Natural killer cell treated with Interleukin-12 subunit alpha and Interleukin-12 subunit beta and Interleukin-15 and Interleukin-18, amount 100 ng/mL, for 72 hours (primary cell): Measurements from ENCODE around the gene ITGB7. TPM values are rescaled to one million over a fixed set of nuclear protein-coding genes. Genes with fewer than 3 reads are reported as not detected.
A peak's percentile ranks its signal among the peaks of the same experiment; 100 is the strongest.

Source experiments
- ATAC-seq, 2 donors: fragments of 150-1000 bp; cut with Tn5 transposase in 1 of 2; sonication (Bioruptor Pico), chemical (Tn5 transposase) in 1 of 2; 2 replicates each; pipeline ENCODE4 v1.10.0; 2021
- DNase-seq: peaks from one replicate; pipeline ENCODE4 v3.0.0; 2022; ENCODE audit warnings: low spot score
- H3K27ac Mint-ChIP-seq, 2 donors: 1 replicate in 1 of 2; 2 replicates in 1 of 2; pipeline ENCODE4 v1.8.0; 2022; ENCODE audit warnings: mixed read lengths in 2 of 2, mild to moderate bottlenecking in 1 of 2, moderate library complexity in 1 of 2
- H3K27me3 Mint-ChIP-seq, 2 donors: 1 replicate in 1 of 2; 2 replicates in 1 of 2; pipeline ENCODE4 v1.8.0; 2022; ENCODE audit warnings: mixed read lengths in 2 of 2
- H3K36me3 Mint-ChIP-seq: one replicate; pipeline ENCODE4 v1.8.0; 2022; ENCODE audit warnings: mixed read lengths
- H3K4me1 Mint-ChIP-seq, 2 donors: 1 replicate in 1 of 2; 2 replicates in 1 of 2; pipeline ENCODE4 v1.8.0; 2022; ENCODE audit warnings: low read depth in 2 of 2, mixed read lengths in 2 of 2, mild to moderate bottlenecking in 1 of 2
- H3K4me3 Mint-ChIP-seq: one replicate; pipeline ENCODE4 v1.8.0; 2022; ENCODE audit warnings: mixed read lengths
- H3K9me3 Mint-ChIP-seq: 2 replicates; pipeline ENCODE4 v1.8.0; 2022; ENCODE audit warnings: mixed read lengths
- total RNA-seq, 2 donors: library from RNA; stranded (reverse); gene quantifications; one replicate each; pipeline ENCODE4 v1.2.3, GENCODE V29; 2022

ITGB7 gene
- total RNA-seq, 2 donors from 2014 or later: 53.0 to 81.0 TPM

DNA sequence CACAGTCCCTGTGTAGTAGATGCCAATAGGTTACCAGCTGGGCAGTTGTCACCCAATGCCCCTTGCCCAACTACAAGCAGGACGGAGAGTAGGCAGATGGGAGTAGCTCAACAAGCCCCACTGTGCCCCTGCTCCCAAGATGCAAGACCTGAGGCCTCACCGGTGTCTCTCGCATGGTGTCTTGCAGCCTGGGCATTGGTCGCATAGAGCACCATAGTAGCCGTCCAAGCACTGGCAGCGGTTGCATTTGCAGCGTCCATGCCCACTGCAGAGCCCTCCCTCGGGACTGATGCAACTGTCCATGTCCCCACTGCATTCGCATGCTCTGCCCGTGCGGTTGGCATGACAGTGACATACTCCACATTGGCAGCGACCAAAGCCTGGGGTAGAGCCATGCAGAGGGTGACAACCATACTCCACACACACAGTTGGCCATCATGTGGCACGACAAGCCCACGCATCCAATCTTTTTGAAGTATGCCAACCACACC lies 14.5 kb downstream of the ITGB7 start:
- H3K36me3 Mint-ChIP-seq: no peaks in the 10 kb centered on the region
- peaks cover 9 to 15% of the 10 kb centered on the region in 2 donors for H3K4me1 Mint-ChIP-seq
- DNase-seq: no peak
- H3K9me3 Mint-ChIP-seq: no peaks in the 10 kb centered on the region
- no peak overlapping the region for H3K27ac Mint-ChIP-seq
- no peaks in the 10 kb centered on the region for H3K27me3 Mint-ChIP-seq
- no peak for ATAC-seq
- no peak overlapping the region for H3K4me3 Mint-ChIP-seq

DNA sequence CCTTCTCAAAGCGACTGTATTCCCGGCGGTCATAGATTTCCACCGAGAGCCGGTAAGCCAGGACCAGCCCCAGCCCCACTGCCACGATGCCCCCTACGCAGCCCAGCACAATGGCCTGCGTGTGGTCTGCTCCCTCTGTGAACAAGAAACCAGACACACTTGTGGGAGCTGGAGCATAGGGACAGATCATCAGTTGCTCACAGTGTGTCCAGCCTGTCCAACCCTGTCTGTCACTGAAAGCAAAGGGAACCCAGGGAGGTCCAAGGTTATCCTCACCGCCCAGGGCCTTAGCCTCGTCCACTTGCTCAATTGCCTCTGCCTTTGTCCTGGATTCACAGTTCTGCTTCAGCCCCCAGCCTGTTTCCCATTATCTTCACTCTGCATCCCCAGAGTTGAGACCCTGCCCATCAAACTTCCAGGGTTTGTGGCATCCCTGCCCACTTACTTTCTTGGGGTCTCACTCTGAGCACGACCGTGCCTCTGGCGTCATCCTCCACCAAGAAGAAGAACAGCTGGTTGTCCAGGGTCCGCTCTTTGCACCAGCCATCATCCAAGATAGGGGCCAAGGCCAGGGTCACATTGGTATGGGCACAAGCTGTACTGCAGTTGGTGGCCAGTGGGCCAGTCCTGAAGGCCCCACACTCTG lies 15.0 kb downstream of the ITGB7 start:
- no peak for ATAC-seq

DNA sequence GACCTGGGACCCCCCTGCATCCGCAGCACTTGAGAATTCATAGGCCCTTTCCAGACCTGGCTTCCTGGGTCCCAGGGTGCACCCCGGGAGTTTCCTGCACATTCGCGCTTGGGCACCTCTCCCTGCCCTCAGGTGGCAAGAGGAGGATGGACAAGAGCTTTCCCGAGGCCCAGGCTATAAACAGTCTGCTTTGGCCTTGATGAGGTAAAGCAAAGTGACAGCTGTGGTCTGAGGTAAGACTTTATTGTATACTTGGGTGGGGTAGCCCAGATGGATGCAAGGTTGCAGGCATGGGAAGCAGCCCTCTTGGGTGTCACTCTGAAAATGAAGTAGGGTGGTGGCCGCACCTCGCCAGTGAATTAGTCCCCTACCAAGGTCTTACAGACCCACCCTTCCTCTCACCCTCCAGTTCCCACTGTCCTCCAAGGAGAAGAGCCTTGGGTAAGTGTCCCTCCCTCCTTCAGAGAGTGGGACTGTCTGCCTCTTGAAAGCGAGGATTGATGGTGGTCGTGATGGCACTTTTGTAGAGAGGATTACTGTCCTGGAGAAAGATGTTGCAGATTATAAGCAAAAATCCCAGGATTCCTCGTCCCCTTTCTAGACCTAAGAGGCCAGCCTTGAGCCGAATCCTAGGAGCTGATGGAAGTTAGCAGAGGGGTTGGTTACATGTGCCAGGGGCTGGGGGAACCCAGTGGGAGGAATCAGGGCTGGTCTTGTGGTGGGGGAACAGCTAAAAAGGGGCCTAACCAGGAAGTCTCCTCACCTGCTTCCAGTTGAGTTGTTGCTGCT lies 15.8 kb downstream of the ITGB7 start:
- Mint-ChIP-seq H3K36me3 (no peaks in the 10 kb centered on the region), H3K9me3 (no peaks in the 10 kb centered on the region), H3K4me3 (no peak overlapping the region), H3K27me3 (no peaks in the 10 kb centered on the region), H3K27ac (no peak overlapping the region), H3K4me1 (peaks cover 13 to 15% of the 10 kb centered on the region in 2 donors)
- no peak for ATAC-seq
- DNase-seq: peak; percentile 57

More for the DNA sequence above, 15.0 kb downstream of the ITGB7 start:
- H3K4me1 Mint-ChIP-seq: peaks cover 13 to 15% of the 10 kb centered on the region in 2 donors
- H3K36me3 Mint-ChIP-seq: no peaks in the 10 kb centered on the region
- no peak overlapping the region for H3K27ac Mint-ChIP-seq
- no peak overlapping the region for H3K4me3 Mint-ChIP-seq
- H3K27me3 Mint-ChIP-seq: no peaks in the 10 kb centered on the region
- H3K9me3 Mint-ChIP-seq: no peaks in the 10 kb centered on the region
- peak; percentile 12 for DNase-seq

DNA sequence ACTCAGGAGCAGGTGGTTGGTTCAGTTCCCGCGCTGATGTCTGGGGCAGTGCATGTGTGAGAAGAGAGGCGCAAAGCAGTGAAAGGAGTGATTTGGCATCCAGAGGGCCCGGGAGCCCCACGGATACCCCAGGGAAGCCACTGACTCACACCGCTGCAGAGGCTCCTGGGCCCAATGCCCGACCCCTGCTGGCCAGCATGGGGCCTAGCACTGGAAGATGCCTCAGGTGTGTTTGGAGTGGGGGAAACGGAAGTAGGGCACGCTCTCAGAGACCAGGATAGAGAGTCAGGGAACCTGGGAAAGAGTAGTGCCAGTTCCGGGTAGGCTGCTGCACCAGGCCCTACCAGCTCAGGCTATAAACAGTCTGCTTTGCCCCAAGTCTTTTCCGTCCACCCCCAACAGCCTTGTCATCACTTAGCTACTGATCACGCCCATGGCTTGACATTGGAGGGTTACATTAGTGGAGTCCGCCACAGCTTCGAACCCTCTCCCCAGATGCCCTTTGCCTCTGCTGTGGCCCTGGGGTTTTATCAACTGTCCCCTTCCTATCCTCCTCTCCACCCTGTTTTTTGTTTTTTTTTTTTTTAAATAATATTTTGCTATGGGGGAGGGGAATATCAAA lies 16.8 kb downstream of the ITGB7 start:
- H3K27ac Mint-ChIP-seq: no peak overlapping the region
- no peaks in the 10 kb centered on the region for H3K27me3 Mint-ChIP-seq
- no peaks in the 10 kb centered on the region for H3K9me3 Mint-ChIP-seq
- ATAC-seq (peak; percentile 54 to 66), DNase-seq (peak; percentile 51)
- H3K4me3 Mint-ChIP-seq: no peak overlapping the region
- H3K4me1 Mint-ChIP-seq: peaks cover 9 to 15% of the 10 kb centered on the region in 2 donors
- H3K36me3 Mint-ChIP-seq: peaks cover 6% of the 10 kb centered on the region

DNA sequence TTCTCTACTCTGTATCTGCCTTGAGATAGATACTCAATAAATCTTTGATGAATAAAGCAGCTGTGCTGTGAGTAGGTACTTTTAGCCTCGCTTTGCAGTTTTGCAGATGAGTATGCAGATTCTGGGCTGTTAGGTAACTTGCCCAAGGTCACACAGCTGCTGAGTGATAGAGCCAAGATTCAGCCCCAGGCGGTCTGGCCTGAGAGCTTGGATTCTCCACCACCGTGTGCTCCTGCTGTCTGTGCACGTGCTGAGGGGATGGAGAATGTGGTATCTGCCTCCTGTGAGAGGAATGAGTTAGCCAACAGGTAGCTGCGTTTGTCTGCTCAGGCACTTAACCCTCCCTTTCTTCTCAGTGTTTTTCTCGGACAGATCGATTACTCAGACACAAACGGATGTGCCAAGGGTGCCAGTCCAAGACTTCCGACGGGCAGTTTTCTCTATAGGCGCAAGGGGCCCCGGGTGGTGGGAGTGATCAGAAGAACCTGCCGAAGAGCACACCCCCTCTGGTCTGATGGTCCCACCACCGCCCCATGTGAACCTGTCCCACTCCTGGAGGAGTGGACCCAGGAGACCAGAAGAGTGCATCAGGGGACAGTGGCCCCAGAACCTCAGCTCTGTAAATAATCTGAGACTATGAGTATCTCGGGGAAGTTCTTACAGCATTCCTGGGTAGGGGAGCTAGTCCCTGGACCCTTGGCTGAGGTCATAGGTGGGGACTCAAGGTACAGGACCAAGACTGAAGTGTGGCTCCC lies 19.7 kb downstream of the ITGB7 start:
- no peak overlapping the region for H3K4me3 Mint-ChIP-seq
- H3K36me3 Mint-ChIP-seq: peaks cover 12% of the 10 kb centered on the region
- H3K4me1 Mint-ChIP-seq: peaks cover 22 to 24% of the 10 kb centered on the region in 2 donors
- H3K27me3 Mint-ChIP-seq: no peaks in the 10 kb centered on the region
- no peaks in the 10 kb centered on the region for H3K9me3 Mint-ChIP-seq
- ATAC-seq (no peak), DNase-seq (no peak)
- peak overlapping the region in 1 of 2 donors; percentile 59 for H3K27ac Mint-ChIP-seq

DNA sequence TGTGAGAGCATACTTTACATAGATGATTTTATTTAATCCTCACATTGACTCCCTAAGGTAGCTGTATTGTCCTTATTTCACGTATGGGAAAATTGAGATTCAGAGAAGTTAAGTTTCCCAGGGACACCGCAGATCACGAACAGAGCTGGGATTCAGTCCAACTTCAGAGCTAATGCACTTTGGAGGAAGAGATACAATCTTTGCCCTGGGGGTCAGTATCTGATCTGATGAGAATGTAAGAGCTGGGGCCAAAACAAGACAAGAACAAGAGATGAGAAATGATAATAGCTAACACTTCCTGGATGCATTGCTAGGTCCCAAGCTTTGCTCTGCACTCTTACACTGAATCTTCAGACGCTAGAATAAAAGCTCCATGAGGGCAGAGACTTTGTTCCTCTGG lies 20.3 kb downstream of the ITGB7 start:
- Mint-ChIP-seq H3K27ac (peak overlapping the region in 1 of 2 donors; percentile 59), H3K9me3 (no peaks in the 10 kb centered on the region), H3K27me3 (no peaks in the 10 kb centered on the region), H3K36me3 (peaks cover 17% of the 10 kb centered on the region), H3K4me3 (no peak overlapping the region), H3K4me1 (peaks cover 27 to 28% of the 10 kb centered on the region in 2 donors)
- DNase-seq (no peak), ATAC-seq (no peak)

DNA sequence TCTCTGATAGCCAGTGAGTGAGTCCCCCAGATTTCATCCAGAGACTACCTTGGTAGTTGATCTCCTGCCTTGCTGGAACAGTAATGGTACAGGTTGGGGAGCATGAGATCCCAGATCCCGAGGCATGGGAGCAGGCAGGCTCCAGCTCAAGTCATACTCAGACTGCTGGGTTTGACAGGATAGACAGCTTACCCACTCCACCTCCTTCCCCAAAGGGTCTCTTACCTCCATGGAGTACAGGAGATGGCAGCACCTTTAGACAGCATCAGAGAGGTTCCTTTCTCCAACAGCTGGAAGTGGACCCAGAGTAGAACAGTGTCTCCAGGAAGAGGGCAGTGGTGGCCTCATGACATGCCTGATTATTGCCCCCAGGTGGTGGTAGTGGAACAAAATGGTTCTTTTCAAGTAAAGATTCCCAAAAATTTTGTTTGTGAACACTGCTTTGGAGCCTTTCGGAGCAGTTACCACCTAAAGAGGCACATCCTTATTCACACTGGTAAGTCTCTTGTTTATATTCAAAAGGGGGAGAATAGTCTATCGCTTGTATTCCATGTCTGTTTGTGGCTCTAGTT lies 21.4 kb downstream of the ITGB7 start:
- H3K4me3 Mint-ChIP-seq: no peak overlapping the region
- no peak for DNase-seq
- no peaks in the 10 kb centered on the region for H3K9me3 Mint-ChIP-seq
- peaks cover 23% of the 10 kb centered on the region for H3K36me3 Mint-ChIP-seq
- no peaks in the 10 kb centered on the region for H3K27me3 Mint-ChIP-seq
- H3K27ac Mint-ChIP-seq: no peak overlapping the region
- peaks cover 29 to 34% of the 10 kb centered on the region in 2 donors for H3K4me1 Mint-ChIP-seq
- no peak for ATAC-seq

DNA sequence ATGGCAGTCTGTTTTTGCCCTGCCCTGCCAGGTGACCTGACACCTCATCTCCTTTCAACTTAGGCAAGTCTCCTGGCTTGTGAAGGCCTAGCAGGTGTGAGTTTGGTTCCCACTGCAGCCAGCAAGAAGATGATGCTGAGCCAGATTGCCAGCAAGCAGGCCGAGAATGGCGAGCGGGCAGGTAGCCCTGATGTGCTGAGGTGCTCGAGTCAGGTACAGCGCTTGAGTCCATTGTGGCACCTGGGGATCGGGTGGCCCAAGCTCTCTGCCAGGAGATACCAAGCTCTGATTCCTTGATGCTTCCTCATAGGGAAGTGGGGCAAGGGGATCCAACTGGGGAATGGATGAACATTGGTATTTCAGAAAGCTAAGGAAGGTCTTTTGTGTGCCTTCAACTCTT lies 22.2 kb downstream of the ITGB7 start:
- DNase-seq: no peak
- ATAC-seq: no peak
- Mint-ChIP-seq H3K9me3 (no peaks in the 10 kb centered on the region), H3K36me3 (peaks cover 23% of the 10 kb centered on the region), H3K27ac (peak overlapping the region in 1 of 2 donors; percentile 44), H3K27me3 (no peaks in the 10 kb centered on the region), H3K4me1 (peaks cover 32 to 39% of the 10 kb centered on the region in 2 donors), H3K4me3 (no peak overlapping the region)

DNA sequence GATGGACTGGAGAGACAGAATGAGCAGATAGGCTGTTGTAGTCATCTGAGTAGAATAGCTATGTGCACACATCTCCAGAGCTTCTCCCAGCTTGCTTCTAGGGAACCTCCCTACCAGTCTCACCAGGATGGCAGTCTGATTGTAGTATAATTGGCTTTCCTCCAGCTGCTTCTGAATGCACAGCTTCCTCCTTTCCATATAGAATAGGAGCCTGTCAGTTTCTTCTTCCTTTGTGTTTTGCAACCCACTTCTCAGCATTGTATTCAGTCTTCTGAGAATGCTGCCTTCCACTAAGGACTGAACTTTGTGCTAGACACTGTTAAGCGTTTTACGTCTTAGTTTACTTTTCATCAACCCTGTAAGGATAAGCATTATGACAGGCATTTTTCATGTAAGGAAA lies 24.1 kb downstream of the ITGB7 start:
- Mint-ChIP-seq H3K36me3 (peaks cover 23% of the 10 kb centered on the region), H3K4me1 (peaks cover 40 to 48% of the 10 kb centered on the region in 2 donors), H3K27ac (no peak overlapping the region), H3K27me3 (no peaks in the 10 kb centered on the region), H3K4me3 (peak overlapping the region; percentile 96), H3K9me3 (no peaks in the 10 kb centered on the region)
- ATAC-seq (no peak), DNase-seq (no peak)

DNA sequence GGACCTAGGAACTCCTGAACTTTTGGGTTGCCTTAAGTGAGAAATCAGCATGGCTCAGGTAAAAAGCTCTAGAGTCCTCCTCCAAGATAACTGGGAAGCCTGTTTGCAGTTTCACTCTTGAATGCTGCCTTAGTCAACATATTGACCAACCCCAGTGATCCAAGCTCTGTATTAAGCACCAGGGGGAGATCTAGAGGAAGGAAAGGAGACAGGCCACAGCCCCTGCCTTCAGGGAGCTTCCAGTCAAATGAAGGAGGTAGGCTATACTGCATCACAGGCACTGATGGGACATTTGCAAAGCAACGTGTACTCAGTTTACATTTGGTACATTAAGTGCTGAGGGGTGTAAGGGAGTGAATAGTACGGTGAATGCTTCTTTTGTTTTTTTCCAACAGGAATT lies 25.1 kb downstream of the ITGB7 start:
- no peaks in the 10 kb centered on the region for H3K27me3 Mint-ChIP-seq
- H3K4me3 Mint-ChIP-seq: peak overlapping the region; percentile 96
- DNase-seq (no peak), ATAC-seq (no peak)
- peaks cover 23% of the 10 kb centered on the region for H3K36me3 Mint-ChIP-seq
- H3K4me1 Mint-ChIP-seq: peaks cover 40 to 43% of the 10 kb centered on the region in 2 donors
- no peaks in the 10 kb centered on the region for H3K9me3 Mint-ChIP-seq
- H3K27ac Mint-ChIP-seq: peak overlapping the region; percentile 88 to 90

DNA sequence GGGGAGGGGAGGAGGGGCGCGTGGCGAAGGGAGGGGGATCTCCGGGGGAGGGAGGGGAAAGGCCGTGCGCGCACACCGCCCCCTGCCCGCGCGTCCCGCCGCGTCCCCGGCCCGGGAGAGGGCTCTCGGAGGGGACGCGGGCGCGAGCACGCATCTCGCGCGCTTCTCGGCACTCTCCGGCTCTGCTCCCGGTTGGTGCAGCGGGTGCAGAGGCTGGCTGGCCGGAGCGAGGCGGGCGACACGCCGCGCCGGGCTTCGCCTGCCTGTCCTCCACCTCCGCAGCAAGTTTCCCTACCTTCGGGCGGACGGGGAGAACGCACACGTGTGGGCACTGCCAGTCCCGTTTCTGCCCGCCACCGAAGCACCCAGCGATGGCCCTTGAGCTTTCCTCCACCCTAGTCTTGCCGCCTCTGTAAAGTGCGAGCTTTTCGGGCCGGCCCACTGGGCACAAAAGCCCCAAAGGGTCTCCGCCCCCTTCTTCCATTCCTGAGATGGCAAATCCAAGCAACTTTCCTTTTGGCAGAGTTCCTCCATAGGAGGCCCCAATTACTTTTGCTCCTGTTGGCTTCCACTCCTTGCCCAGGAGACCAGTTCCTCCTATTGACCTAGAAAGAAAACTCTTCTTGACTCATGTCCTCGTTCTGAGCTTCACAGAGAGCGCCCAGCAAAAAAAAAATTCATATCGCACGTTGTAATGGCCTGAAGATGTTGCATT lies 26.0 kb downstream of the ITGB7 start:
- DNase-seq (peak; percentile 81), ATAC-seq (peak; percentile 68 to 74)
- Mint-ChIP-seq H3K4me3 (peak overlapping the region; percentile 96), H3K27ac (peak overlapping the region; percentile 90 to 97), H3K36me3 (peaks cover 22% of the 10 kb centered on the region), H3K27me3 (no peaks in the 10 kb centered on the region), H3K4me1 (peaks cover 40 to 43% of the 10 kb centered on the region in 2 donors), H3K9me3 (no peaks in the 10 kb centered on the region)

DNA sequence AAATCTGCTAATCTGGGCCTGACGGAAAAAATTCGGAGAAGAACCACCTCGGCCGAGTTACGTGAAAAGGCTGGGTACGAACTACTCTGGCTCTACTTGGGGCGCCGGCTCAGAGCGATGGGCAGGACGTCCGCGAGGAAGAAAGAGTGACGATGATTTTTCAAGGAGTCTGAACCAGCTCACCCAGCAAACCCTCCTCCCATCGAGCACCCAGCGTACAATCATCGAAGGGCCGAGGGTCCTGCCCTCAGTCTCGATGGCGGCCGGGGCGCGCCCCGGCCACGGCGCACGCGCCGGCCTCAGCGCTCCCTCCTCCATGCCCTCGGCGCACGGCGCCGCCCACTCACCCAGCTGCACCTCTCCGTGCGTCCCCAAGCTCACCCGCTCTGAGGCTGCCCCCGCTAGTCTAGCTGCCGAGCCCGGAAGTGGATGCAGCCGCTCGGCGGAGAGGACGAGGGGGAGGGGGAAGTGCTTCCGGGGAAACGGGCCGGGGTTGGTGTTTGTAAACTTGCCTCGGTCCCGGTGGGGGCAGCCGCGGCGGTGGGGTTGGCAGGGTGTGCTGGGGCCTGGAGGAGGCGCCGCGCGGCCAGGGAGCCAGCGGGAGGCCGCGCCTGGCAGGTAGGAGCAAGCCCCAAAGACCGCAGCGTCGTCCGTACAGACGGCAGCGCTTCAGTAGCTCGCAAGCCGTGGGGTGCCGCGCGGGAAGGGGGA lies 26.7 kb downstream of the ITGB7 start, which contains the start of the genes CSAD and ZNF740:
Gene CSAD (minus strand): TSS at position 706 of the 711 bp plus-strand sequence. CDS start 7,455 bp downstream, outside the sequence.
Gene ZNF740 (plus strand): TSS at position 503 of the 711 bp plus-strand sequence. CDS start 1,262 bp downstream, outside the sequence.
- Mint-ChIP-seq H3K36me3 (peaks cover 17% of the 10 kb centered on the region), H3K4me3 (peak within 1 kb of the TSS; percentile 96), H3K4me1 (peaks cover 47 to 49% of the 10 kb centered on the region in 2 donors), H3K27me3 (no peaks in the 10 kb centered on the region), H3K27ac (peak within 1 kb of the TSS; percentile 90 to 97), H3K9me3 (no peaks in the 10 kb centered on the region)
- ATAC-seq (peak; percentile 98 to 99), DNase-seq (peak; percentile 99)
